ENCODE results near the gene GABBR2.
"Not testable (repeated sequence)": the region's sequence is repeated elsewhere in the genome, so short reads cannot be mapped to it uniquely, and the experiment has no call there.

GABBR2 gene

GRCh38 chr9:98658951-98659351 lies 49.8 kb downstream of the GABBR2 start:
- Histone ChIP-seq H3K4me1 (ENCODE audit: low read length) (no peaks in the 10 kb centered on the region), H3K79me2 (ENCODE audit: low read length) (no peaks in the 10 kb centered on the region), H2AFZ (ENCODE audit: low read depth, low read length) (no peak overlapping the region), H3K4me2 (ENCODE audit: low read length) (no peak overlapping the region), H3K27ac (ENCODE audit: low read length) (no peak overlapping the region), H4K20me1 (ENCODE audit: insufficient read depth, low read length) (no peaks in the 10 kb centered on the region), H3K9ac (ENCODE audit: low read length) (no peak overlapping the region), H3K4me3 (ENCODE audit: low read length) (no peak overlapping the region), H3K9me3 (ENCODE audit: insufficient read depth, low read length) (no peaks in the 10 kb centered on the region), H3K36me3 (replicated peaks; ENCODE audit: low read depth, low read length) (no peaks in the 10 kb centered on the region), H3K27me3 (ENCODE audit: low read depth, low read length) (peaks cover 6% of the 10 kb centered on the region)
- TF ChIP-seq CTCF (IDR thresholded peaks at IDR 0.05; ENCODE audit: low read depth, low read length) = no peak
- TF ChIP-seq EZH2phosphoT487 (IDR thresholded peaks at IDR 0.05; ENCODE audit: low read depth) = no peak

DNA sequence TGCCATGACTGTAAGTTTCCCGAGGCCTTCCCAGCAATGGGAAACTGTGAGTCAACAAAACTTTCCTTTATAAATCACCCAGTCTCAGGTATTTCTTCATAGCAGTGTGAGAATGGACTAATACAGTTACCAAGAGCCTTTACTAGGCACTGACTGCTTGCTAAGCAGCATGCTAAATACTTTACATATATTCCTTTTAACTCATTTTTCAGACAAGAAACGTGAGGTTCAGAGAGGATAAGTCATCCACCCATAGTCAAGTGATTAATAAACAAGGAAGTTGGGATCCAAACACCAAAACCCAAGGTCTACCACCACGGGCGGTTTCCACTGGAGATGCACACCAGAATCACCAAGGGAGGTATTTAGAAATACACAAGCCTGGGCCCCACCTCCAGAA lies 50.8 kb downstream of the GABBR2 start:
- Histone ChIP-seq H3K27ac (ENCODE audit: low read length) (no peak overlapping the region), H3K36me3 (replicated peaks; ENCODE audit: low read depth, low read length) (no peaks in the 10 kb centered on the region), H3K9me3 (ENCODE audit: insufficient read depth, low read length) (no peaks in the 10 kb centered on the region), H3K4me3 (ENCODE audit: low read length) (no peak overlapping the region), H4K20me1 (ENCODE audit: insufficient read depth, low read length) (no peaks in the 10 kb centered on the region), H3K4me2 (ENCODE audit: low read length) (no peak overlapping the region), H3K27me3 (ENCODE audit: low read depth, low read length) (peaks cover 10% of the 10 kb centered on the region), H3K9ac (ENCODE audit: low read length) (no peak overlapping the region), H2AFZ (ENCODE audit: low read depth, low read length) (no peak overlapping the region), H3K4me1 (ENCODE audit: low read length) (no peaks in the 10 kb centered on the region), H3K79me2 (ENCODE audit: low read length) (no peaks in the 10 kb centered on the region)
- TF ChIP-seq CTCF (IDR thresholded peaks at IDR 0.05; ENCODE audit: low read depth, low read length) (no peak), EZH2phosphoT487 (IDR thresholded peaks at IDR 0.05; ENCODE audit: low read depth) (no peak)

GRCh38 chr9:98656511-98656910 lies 52.2 kb downstream of the GABBR2 start:
- Histone ChIP-seq H3K9ac (ENCODE audit: low read length) (no peak overlapping the region), H3K27me3 (ENCODE audit: low read depth, low read length) (peaks cover 10% of the 10 kb centered on the region), H3K27ac (ENCODE audit: low read length) (no peak overlapping the region), H4K20me1 (ENCODE audit: insufficient read depth, low read length) (no peaks in the 10 kb centered on the region), H3K4me2 (ENCODE audit: low read length) (no peak overlapping the region), H2AFZ (ENCODE audit: low read depth, low read length) (no peak overlapping the region), H3K4me1 (ENCODE audit: low read length) (no peaks in the 10 kb centered on the region), H3K4me3 (ENCODE audit: low read length) (no peak overlapping the region), H3K79me2 (ENCODE audit: low read length) (no peaks in the 10 kb centered on the region), H3K9me3 (ENCODE audit: insufficient read depth, low read length) (no peaks in the 10 kb centered on the region), H3K36me3 (replicated peaks; ENCODE audit: low read depth, low read length) (no peaks in the 10 kb centered on the region)
- no peak for TF ChIP-seq CTCF (IDR thresholded peaks at IDR 0.05; ENCODE audit: low read depth, low read length)
- no peak for TF ChIP-seq EZH2phosphoT487 (IDR thresholded peaks at IDR 0.05; ENCODE audit: low read depth)

- H3K27me3 ChIP-seq (ENCODE audit: low read depth, low read length) = peaks cover 14% of the 10 kb centered on the region
- H3K9me3 ChIP-seq (ENCODE audit: insufficient read depth, low read length); H3K4me3 ChIP-seq (ENCODE audit: low read length); H4K20me1 ChIP-seq (ENCODE audit: insufficient read depth, low read length); H3K9ac ChIP-seq (ENCODE audit: low read length); H3K4me1 ChIP-seq (ENCODE audit: low read length); H3K36me3 ChIP-seq (replicated peaks; ENCODE audit: low read depth, low read length); H3K27ac ChIP-seq (ENCODE audit: low read length); H3K4me2 ChIP-seq (ENCODE audit: low read length); H3K79me2 ChIP-seq (ENCODE audit: low read length); H2AFZ ChIP-seq (ENCODE audit: low read depth, low read length): not testable (repeated sequence)
These were observed 53.3 kb downstream of the GABBR2 start for GRCh38 chr9:98655428-98655827.

DNA sequence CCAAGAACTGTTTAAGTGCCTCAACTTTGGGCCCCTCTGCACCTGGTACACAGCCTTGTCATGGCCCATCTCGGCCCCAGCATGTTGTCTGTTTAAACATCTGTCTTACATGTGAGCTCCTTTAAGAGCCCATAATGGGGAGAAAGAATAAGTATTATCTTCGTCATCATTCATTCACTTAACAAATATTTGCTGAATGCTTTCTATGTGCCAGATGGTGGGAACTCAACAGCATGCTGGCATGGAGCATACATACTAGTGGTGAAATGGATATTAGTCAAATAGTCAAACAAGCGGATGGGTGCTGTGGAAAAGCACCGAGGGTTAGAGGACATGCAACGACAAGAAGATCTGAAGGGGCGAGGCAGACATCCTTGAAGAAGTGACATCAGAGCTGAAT lies 54.5 kb downstream of the GABBR2 start:
- no peak for TF ChIP-seq EZH2phosphoT487 (IDR thresholded peaks at IDR 0.05; ENCODE audit: low read depth)
- TF ChIP-seq CTCF (IDR thresholded peaks at IDR 0.05; ENCODE audit: low read depth, low read length) = no peak
- no peak overlapping the region for H3K27ac ChIP-seq (ENCODE audit: low read length)
- no peaks in the 10 kb centered on the region for H3K4me1 ChIP-seq (ENCODE audit: low read length)

More for the DNA sequence above, 54.5 kb downstream of the GABBR2 start:
- Histone ChIP-seq H3K36me3 (replicated peaks; ENCODE audit: low read depth, low read length) (no peaks in the 10 kb centered on the region), H3K9ac (ENCODE audit: low read length) (no peak overlapping the region), H3K4me3 (ENCODE audit: low read length) (no peak overlapping the region), H3K4me2 (ENCODE audit: low read length) (no peak overlapping the region), H3K9me3 (ENCODE audit: insufficient read depth, low read length) (no peaks in the 10 kb centered on the region), H2AFZ (ENCODE audit: low read depth, low read length) (no peak overlapping the region), H3K27me3 (ENCODE audit: low read depth, low read length) (peaks cover 25% of the 10 kb centered on the region), H3K79me2 (ENCODE audit: low read length) (no peaks in the 10 kb centered on the region), H4K20me1 (ENCODE audit: insufficient read depth, low read length) (no peaks in the 10 kb centered on the region)

Measured in OCI-LY3 (cell line).